ENCODE data around the gene MIXL1.
A peak's percentile ranks its signal among the peaks of the same experiment; 100 is the strongest.

MIXL1 gene

GRCh38 chr1:226216056-226216455 lies 7.4 kb upstream of the MIXL1 start:
- TF ChIP-seq, protein P1, sequence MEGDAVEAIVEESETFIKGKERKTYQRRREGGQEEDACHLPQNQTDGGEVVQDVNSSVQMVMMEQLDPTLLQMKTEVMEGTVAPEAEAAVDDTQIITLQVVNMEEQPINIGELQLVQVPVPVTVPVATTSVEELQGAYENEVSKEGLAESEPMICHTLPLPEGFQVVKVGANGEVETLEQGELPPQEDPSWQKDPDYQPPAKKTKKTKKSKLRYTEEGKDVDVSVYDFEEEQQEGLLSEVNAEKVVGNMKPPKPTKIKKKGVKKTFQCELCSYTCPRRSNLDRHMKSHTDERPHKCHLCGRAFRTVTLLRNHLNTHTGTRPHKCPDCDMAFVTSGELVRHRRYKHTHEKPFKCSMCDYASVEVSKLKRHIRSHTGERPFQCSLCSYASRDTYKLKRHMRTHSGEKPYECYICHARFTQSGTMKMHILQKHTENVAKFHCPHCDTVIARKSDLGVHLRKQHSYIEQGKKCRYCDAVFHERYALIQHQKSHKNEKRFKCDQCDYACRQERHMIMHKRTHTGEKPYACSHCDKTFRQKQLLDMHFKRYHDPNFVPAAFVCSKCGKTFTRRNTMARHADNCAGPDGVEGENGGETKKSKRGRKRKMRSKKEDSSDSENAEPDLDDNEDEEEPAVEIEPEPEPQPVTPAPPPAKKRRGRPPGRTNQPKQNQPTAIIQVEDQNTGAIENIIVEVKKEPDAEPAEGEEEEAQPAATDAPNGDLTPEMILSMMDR (IDR thresholded peaks at IDR 0.05): no peak
- no peak for TF ChIP-seq ZFX (IDR thresholded peaks at IDR 0.05; ENCODE audit: borderline replicate concordance)

GRCh38 chr1:226217273-226217672 lies 6.2 kb upstream of the MIXL1 start:
- no peak overlapping the region for H3K27ac ChIP-seq
- TF ChIP-seq, protein P1 (IDR thresholded peaks at IDR 0.05): no peak
- no peak for TF ChIP-seq ZFX (IDR thresholded peaks at IDR 0.05; ENCODE audit: borderline replicate concordance)

More at GRCh38 chr1:226216056-226216455, 7.4 kb upstream of the MIXL1 start:
- no peak overlapping the region for H3K27ac ChIP-seq

DNA sequence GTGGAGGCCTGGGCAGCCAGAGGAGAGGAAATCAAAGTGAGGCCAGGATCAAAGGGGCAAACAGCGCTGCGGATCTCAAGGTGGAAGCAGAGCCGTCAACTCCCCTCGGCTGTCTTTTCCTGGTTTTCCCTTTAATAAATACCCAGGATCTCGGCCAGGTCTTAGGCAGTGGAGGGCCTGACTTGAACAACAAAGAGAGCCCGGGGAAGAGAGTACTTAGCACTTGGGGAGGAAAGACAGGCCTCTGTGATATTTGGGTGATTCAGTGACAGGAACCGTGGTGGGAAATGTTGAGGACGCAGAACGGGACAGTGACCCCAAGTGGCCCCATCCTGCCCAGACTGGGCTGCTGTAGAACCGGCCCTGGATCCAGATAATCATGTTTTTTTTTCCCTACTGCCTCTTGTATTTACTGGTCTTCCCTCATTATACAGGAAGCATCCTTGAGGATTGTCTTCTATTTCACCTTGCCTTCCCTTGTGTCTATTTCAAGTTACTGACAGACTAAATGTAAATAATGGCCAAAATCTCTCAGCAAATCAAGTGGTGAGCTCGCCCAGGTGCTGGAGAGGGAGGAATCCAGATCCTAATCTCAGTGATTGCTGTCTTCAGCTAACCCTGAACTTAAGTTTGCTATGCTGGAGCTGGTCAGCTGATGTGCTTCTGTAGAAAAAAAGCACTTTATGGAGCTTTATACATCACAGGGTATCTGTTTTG lies 2.8 kb upstream of the MIXL1 start:
- TF ChIP-seq, protein P1 (IDR thresholded peaks at IDR 0.05): no peak
- TF ChIP-seq ZFX (IDR thresholded peaks at IDR 0.05; ENCODE audit: borderline replicate concordance): no peak
- no peak overlapping the region for H3K27ac ChIP-seq

DNA sequence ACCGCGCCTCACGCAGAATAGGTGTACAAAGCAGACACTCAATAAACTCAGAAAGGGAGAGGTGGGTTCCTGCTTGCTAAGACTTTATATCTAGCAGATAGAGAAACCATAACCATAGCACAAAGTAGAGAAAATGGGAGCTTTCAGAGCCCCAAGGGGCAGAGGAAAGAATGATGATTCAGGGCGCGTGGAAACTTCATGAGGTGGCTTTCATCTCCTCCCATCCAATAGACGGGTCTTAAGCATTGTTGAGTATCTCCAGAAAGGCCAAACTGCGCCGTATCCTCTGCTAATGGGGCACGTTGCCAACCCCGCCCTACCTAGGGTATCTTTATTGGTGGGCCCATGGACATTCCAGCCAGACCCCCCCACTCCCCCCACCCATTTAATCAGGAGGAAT lies 778 bp upstream of the MIXL1 start:
- TF ChIP-seq, protein P1 (IDR thresholded peaks at IDR 0.05): no peak
- no peak for TF ChIP-seq ZFX (IDR thresholded peaks at IDR 0.05; ENCODE audit: borderline replicate concordance)
- H3K27ac ChIP-seq: no peak overlapping the region

GRCh38 chr1:226223786-226224244 lies 351 bp downstream of the MIXL1 start:
- no peak overlapping the region for H3K27ac ChIP-seq
- TF ChIP-seq, protein P1 (IDR thresholded peaks at IDR 0.05): peak; percentile 67
- TF ChIP-seq ZFX (IDR thresholded peaks at IDR 0.05; ENCODE audit: borderline replicate concordance): no peak

GRCh38 chr1:226226601-226227000 lies 3.1 kb downstream of the MIXL1 start:
- no peak overlapping the region for H3K27ac ChIP-seq
- TF ChIP-seq, protein P1 (IDR thresholded peaks at IDR 0.05): no peak
- TF ChIP-seq ZFX (IDR thresholded peaks at IDR 0.05; ENCODE audit: borderline replicate concordance): no peak

DNA sequence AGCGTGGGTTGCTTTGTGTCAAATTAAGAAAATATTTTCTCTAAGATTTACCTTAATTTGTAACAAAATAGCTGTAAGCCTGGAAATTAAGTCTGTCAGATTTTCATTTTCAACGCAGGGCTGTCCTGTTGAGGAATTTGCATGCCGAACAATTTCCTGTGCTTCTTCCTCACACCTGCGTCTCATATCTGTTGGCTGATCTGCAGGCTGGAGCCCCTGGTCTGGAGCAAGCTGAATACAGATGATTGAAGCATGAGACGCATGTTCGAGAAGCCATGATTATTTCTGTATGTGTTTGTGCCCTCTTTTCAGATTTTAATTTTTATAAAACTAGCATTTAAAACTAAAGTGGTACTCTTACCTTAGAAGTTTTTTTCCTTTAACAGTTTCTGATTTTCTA lies 9.8 kb downstream of the MIXL1 start:
- TF ChIP-seq, protein P1 (IDR thresholded peaks at IDR 0.05): no peak
- TF ChIP-seq ZFX (IDR thresholded peaks at IDR 0.05; ENCODE audit: borderline replicate concordance): no peak
- no peak overlapping the region for H3K27ac ChIP-seq

Data from 22Rv1 (cell line).